Ovary (tissue), 9 donors: Measurements from ENCODE around the gene ALOX5AP. TPM values are rescaled to one million over a fixed set of nuclear protein-coding genes. Genes with fewer than 3 reads are reported as not detected.
A peak's percentile ranks its signal among the peaks of the same experiment; 100 is the strongest.

ENCODE experiments used
- DNase-seq, 5 donors: peaks; one replicate each; pipeline ENCODE4 v3.0.0-alpha.2; 2019 to 2020
- H3K27ac ChIP-seq, 2 donors: fragments of 200-600 bp; one replicate each; pipeline versions ENCODE4 v1.5.1 to v1.8.0; 2019 to 2022
- H3K27me3 ChIP-seq: fragments of 200-600 bp; one replicate; pipeline ENCODE4 v1.8.0; 2022
- H3K36me3 ChIP-seq: fragments of 200-600 bp; sonication (generic); one replicate; pipeline ENCODE4 v1.5.1; 2019
- H3K4me1 ChIP-seq: one replicate; pipeline ENCODE4 v1.8.1; 2013; ENCODE audit warnings: mild to moderate bottlenecking, moderate library complexity; ENCODE audit not compliant: insufficient read depth
- H3K4me3 ChIP-seq: fragments of 200-600 bp; sonication (generic); one replicate; pipeline ENCODE4 v1.5.1; 2017
- H3K9me3 ChIP-seq, 2 donors: fragments of 200-600 bp in 1 of 2; sonication (generic) in 1 of 2; one replicate each; pipeline versions ENCODE4 v1.5.1 to v1.8.1; 2013 to 2019; ENCODE audit warnings: mild to moderate bottlenecking in 1 of 2, moderate library complexity in 1 of 2
- EP300 ChIP-seq: sonication (generic); formaldehyde crosslinking; IDR thresholded peaks from one replicate; pipeline ENCODE4 v1.6.1; 2017; ENCODE audit warnings: antibody characterized with exemption
- POLR2A ChIP-seq: fragments of 450-650 bp; IDR thresholded peaks from one replicate; pipeline ENCODE4 v1.6.1; 2017; ENCODE audit warnings: antibody characterized with exemption, mild to moderate bottlenecking, moderate library complexity
- WGBS, 3 donors: extraction: QIAGEN DNeasy Blood & Tissue Kit in 1 of 3; methylation state at CpG; one replicate each; pipeline versions ENCODE4 v1.1.5 to v1.1.7; 2013 to 2017; 5-methylcytosine and 5-hydroxymethylcytosine counted together
- intact Hi-C, 4 donors: fragments of 100-400 bp; cut with DNase I; formaldehyde crosslinking; loops; one replicate each; pipeline versions ENCODE4 v1.11.0 to v1.15.1; 2022 to 2023
- polyA plus RNA-seq, 2 donors: library from polyadenylated mRNA; stranded (reverse); fragments of 200-250 nt in 1 of 2; fragments of 350-450 nt in 1 of 2; fragmentation: Illumina TruSeq in 1 of 2; extraction: RNeasy Lipid Tissue Mini Kit (QIAGEN cat#74804) in 1 of 2; gene quantifications; one replicate each; pipeline ENCODE4 v1.2.3, GENCODE V29; 2013 to 2014
- total RNA-seq, 7 donors: library from RNA; depleted of rRNA in 2 of 7; stranded (reverse); fragments of >200 nt in 2 of 7; fragmentation: NEBNext Ultra II Directional in 3 of 7; extraction: Animal tissue kit (Norgen Biotek cat#: 25700) in 3 of 7; gene quantifications; one replicate each; pipeline versions ENCODE4 v1.1.0 to v1.2.4, GENCODE V29; 2016 to 2023
- TF ChIP-seq, protein P1 (sequence below), 3 donors: fragments of 450-650 bp in 2 of 3; fragments of 200-600 bp in 1 of 3; IDR thresholded peaks; one replicate each; pipeline versions ENCODE4 v1.5.1 to v1.8.0; 2016 to 2022; ENCODE audit warnings: antibody characterized with exemption in 3 of 3, mild to moderate bottlenecking in 1 of 3
- donor health status: DM: no; HTN: no; CAD: no; lungs with moderate emphysema.
- donor health status: DM: no; HTN: no; CAD: no.
- donor health status: Bipolar disorder and iron deficiency.
- donor health status: DM: yes; HTN: yes; CAD: no.
- donor health status: DM: no; HTN: no; CAD: no.
- donor health status: DM: yes; HTN: yes; CAD: no.

ALOX5AP gene
- total and polyA plus RNA-seq, 9 donors = 3.3 to 41.6 (median 10.8) TPM

DNA sequence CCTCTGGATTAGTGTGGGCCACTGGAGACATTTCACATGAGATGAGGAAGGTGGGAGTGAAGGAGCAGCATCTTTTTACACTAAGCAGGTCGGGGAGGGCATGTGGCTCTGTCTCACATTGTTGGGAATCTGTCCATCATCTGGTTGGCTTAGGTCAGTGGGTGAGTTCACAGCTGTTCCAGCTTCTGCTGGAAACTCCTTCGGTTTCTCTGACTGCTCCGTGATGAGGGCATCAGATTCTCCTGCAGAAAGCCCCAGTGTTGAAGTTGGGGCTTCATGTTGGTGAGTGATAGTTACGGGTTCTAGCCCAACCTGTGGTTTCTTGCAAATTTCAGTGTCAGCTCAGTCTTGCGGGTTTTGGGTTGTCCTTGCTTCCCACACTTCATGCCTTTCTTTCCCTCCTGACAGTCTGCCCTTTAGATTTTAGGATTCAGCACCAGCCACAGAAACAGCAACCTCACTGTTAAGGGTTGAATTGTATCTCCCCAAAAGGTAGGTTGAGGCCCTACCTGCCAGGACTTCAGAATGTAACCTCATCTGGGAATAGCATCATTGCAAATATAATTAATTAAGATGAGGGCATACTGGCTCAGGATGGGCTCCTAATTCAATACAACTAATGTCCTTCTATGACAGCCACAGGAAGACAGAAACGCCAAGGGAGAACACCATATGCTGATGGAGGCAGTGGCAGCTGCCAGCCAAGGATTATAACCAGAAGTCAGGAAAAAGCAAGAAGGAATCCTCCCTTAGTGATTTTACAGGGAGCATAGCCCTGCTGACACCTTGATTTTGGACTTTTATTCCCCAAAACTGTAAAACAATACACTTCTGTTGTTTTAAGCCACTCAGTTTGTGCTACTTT lies 7.6 kb upstream of the ALOX5AP start:
- no peak for DNase-seq
- Histone ChIP-seq H3K27ac (no peak overlapping the region), H3K4me1 (no peaks in the 10 kb centered on the region), H3K9me3 (no peaks in the 10 kb centered on the region), H3K27me3 (no peaks in the 10 kb centered on the region), H3K36me3 (no peaks in the 10 kb centered on the region), H3K4me3 (no peak overlapping the region)
- 82 to 88% (median 86%) methylated on average over 6 of the region's 6 CpGs for WGBS, 3 donors
- intact Hi-C loops = no loop called here
- TF ChIP-seq, protein P1, sequence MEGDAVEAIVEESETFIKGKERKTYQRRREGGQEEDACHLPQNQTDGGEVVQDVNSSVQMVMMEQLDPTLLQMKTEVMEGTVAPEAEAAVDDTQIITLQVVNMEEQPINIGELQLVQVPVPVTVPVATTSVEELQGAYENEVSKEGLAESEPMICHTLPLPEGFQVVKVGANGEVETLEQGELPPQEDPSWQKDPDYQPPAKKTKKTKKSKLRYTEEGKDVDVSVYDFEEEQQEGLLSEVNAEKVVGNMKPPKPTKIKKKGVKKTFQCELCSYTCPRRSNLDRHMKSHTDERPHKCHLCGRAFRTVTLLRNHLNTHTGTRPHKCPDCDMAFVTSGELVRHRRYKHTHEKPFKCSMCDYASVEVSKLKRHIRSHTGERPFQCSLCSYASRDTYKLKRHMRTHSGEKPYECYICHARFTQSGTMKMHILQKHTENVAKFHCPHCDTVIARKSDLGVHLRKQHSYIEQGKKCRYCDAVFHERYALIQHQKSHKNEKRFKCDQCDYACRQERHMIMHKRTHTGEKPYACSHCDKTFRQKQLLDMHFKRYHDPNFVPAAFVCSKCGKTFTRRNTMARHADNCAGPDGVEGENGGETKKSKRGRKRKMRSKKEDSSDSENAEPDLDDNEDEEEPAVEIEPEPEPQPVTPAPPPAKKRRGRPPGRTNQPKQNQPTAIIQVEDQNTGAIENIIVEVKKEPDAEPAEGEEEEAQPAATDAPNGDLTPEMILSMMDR (IDR thresholded peaks at IDR 0.05) = no peak
- TF ChIP-seq EP300 = no peak
- TF ChIP-seq POLR2A = no peak

- H3K36me3 ChIP-seq = no peaks in the 10 kb centered on the region
- TF ChIP-seq, protein P1 (IDR thresholded peaks at IDR 0.05) = no peak
- TF ChIP-seq EP300 (no peak), POLR2A (no peak)
- WGBS, 3 donors = 96 to 97% (median 96%) methylated on average over 8 of the region's 8 CpGs
- intact Hi-C loops = no loop called here
- no peak overlapping the region for H3K4me3 ChIP-seq
- no peak overlapping the region for H3K27ac ChIP-seq
- no peaks in the 10 kb centered on the region for H3K4me1 ChIP-seq
- H3K9me3 ChIP-seq = no peaks in the 10 kb centered on the region
- DNase-seq = no peak
- H3K27me3 ChIP-seq = no peaks in the 10 kb centered on the region
Measured at GRCh38 chr13:30729801-30730200, 5.5 kb upstream of the ALOX5AP start.

DNA sequence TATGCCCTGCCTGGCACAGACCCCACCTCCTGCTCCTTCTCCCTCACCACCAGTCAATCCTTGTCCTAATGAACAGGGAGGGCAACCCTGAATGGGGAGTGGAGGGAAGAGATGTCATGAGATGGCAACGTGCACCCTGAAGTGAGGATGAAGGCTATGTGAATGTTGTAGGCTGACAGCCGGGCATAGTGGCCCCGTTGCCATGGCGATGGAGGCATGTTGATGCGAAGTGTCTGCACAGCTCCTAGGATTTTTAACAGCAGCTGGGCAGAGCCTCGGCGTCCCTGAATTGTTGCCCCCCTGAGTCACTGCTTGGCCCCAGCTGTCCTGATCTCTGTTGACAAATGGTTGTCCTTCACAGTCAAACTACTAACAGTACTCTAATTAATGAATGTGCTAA lies 4.8 kb upstream of the ALOX5AP start:
- 64 to 76% (median 73%) methylated on average over 7 of the region's 7 CpGs for WGBS, 3 donors
- intact Hi-C loops = no loop called here
- DNase-seq = no peak
- Histone ChIP-seq H3K4me1 (no peaks in the 10 kb centered on the region), H3K4me3 (no peak overlapping the region), H3K27ac (no peak overlapping the region), H3K9me3 (no peaks in the 10 kb centered on the region), H3K36me3 (no peaks in the 10 kb centered on the region), H3K27me3 (no peaks in the 10 kb centered on the region)
- TF ChIP-seq, protein P1 (IDR thresholded peaks at IDR 0.05) = no peak
- TF ChIP-seq POLR2A (no peak), EP300 (no peak)

DNA sequence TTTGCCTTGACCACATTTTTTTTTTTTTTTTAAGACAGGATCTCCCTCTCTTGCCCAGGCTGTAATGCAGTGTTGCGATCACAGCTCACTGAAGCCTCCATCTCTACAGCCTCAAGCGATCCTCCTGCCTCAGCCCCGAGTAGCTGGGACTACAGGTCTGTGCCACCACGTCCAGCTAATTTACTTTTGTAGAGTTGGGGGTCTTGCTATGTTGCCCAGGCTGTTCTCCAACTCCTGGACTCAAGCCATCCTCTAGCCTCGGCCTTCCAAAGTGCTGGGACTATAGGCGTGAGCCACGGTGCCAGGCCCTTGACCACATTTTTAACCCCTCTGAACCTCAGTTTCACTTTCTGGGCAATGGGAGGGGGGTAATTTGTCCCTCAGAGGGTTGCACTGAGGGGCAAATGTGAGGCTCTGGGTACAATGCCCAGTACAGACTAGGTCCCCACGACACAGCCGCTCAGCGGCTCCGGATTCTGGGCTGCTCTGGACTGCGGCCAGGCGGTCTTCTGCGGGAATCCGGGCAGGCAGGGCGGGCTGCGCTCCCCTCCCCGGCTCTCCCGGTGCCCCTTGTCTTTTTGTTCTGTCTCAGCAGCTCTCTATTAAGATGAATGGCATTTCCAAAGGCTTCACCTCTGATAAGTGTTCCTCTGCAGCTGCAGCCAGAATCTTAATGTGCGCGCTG lies 3.8 kb upstream of the ALOX5AP start:
- Histone ChIP-seq H3K27ac (no peak overlapping the region), H3K9me3 (no peaks in the 10 kb centered on the region), H3K4me1 (no peaks in the 10 kb centered on the region), H3K4me3 (no peak overlapping the region), H3K36me3 (no peaks in the 10 kb centered on the region), H3K27me3 (no peaks in the 10 kb centered on the region)
- peak in 2 of 5 donors; percentile 40 to 56 for DNase-seq
- 26 to 37% (median 32%) methylated on average over 21 of the region's 21 CpGs for WGBS, 3 donors
- intact Hi-C loops = no loop called here
- TF ChIP-seq EP300 = no peak
- TF ChIP-seq, protein P1 (IDR thresholded peaks at IDR 0.05) = no peak
- no peak for TF ChIP-seq POLR2A
